ENCODE results near the gene BEST4. TPM values are rescaled to one million over a fixed set of nuclear protein-coding genes. Genes with fewer than 3 reads are reported as not detected.
"Not testable (repeated sequence)": the region's sequence is repeated elsewhere in the genome, so short reads cannot be mapped to it uniquely, and the experiment has no call there.

BEST4 gene
- total and polyA plus RNA-seq, 7 donors: 0.33 to 37.1 (median 6.0) TPM; not detected in 2

GRCh38 chr1:44827197-44828002 is 39.4 kb upstream of the BEST4 start:
- H3K36me3 ChIP-seq: peaks cover 0 to 3% (median 0%) of the 10 kb centered on the region in 4 donors
- intact Hi-C loops (cut with DNase I): no loop called here
- H3K27ac ChIP-seq: no peak overlapping the region
- no peaks in the 10 kb centered on the region for H3K4me1 ChIP-seq
- DNase-seq: no peak
- H3K9me3 ChIP-seq: no peaks in the 10 kb centered on the region
- no peaks in the 10 kb centered on the region for H3K27me3 ChIP-seq
- TF ChIP-seq EP300 (IDR thresholded peaks at IDR 0.05): no peak
- TF ChIP-seq POLR2A (IDR thresholded peaks at IDR 0.05): no peak
- TF ChIP-seq POLR2AphosphoS5 (IDR thresholded peaks at IDR 0.05): no peak
- TF ChIP-seq, protein P1, sequence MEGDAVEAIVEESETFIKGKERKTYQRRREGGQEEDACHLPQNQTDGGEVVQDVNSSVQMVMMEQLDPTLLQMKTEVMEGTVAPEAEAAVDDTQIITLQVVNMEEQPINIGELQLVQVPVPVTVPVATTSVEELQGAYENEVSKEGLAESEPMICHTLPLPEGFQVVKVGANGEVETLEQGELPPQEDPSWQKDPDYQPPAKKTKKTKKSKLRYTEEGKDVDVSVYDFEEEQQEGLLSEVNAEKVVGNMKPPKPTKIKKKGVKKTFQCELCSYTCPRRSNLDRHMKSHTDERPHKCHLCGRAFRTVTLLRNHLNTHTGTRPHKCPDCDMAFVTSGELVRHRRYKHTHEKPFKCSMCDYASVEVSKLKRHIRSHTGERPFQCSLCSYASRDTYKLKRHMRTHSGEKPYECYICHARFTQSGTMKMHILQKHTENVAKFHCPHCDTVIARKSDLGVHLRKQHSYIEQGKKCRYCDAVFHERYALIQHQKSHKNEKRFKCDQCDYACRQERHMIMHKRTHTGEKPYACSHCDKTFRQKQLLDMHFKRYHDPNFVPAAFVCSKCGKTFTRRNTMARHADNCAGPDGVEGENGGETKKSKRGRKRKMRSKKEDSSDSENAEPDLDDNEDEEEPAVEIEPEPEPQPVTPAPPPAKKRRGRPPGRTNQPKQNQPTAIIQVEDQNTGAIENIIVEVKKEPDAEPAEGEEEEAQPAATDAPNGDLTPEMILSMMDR (IDR thresholded peaks at IDR 0.05): no peak
- H3K4me3 ChIP-seq: no peak overlapping the region
- 88 to 90% methylated on average over 28 of the region's 28 CpGs for WGBS, 2 donors

DNA sequence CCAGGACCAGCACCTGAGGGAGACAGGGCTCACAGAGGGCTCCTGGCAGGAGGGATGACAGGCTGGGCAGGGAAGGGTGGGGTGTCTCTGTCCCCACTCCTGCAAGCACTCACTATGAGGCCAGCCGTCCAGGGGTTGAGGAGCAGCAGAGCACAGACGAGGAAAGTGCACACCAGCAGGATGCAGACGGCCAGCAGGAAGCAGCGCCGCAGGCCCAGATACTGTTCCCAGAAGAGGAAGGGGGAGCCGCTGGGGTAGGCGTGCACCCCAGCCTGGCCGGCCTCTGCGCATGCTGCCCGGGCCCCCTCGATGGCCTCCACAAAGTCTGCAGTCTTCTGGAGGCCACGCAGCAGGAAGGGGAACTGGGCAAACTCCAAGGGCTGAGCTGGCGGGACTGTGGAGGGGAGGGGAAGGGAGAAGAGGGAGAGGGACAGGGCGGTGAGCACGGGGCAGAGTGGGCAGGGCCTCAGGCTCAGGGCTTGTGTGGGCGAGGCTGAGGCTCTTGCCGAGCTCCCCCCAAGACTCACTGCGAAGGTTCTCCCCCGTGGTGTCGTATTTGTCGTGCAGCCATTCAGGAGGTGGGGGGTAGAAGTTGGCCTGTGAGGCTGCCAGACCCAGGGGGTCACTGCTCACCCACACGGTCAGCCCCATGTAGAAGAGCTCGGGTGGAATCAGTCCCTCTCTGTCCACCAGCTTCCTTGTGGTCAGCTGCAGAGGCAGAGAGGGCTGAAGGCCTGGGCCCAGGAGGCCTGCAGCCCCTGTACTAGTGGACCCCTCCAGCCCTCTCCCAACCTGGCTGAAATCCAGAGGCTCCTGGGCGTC is 38.6 kb upstream of the BEST4 start:
- peaks cover 0 to 3% (median 0%) of the 10 kb centered on the region in 4 donors for H3K36me3 ChIP-seq
- TF ChIP-seq, protein P1 (IDR thresholded peaks at IDR 0.05): no peak
- TF ChIP-seq POLR2A (IDR thresholded peaks at IDR 0.05) (no peak), POLR2AphosphoS5 (IDR thresholded peaks at IDR 0.05) (no peak), EP300 (IDR thresholded peaks at IDR 0.05) (no peak)
- WGBS, 2 donors: 47 to 54% methylated on average over 24 of the region's 24 CpGs
- H3K4me1 ChIP-seq: no peaks in the 10 kb centered on the region
- DNase-seq: peak; percentile 79
- H3K9me3 ChIP-seq: no peaks in the 10 kb centered on the region
- H3K27me3 ChIP-seq: no peaks in the 10 kb centered on the region
- H3K27ac ChIP-seq: peak overlapping the region in 1 of 4 donors; percentile 25
- intact Hi-C loops (cut with DNase I): no loop called here
- H3K4me3 ChIP-seq: no peak overlapping the region

DNA sequence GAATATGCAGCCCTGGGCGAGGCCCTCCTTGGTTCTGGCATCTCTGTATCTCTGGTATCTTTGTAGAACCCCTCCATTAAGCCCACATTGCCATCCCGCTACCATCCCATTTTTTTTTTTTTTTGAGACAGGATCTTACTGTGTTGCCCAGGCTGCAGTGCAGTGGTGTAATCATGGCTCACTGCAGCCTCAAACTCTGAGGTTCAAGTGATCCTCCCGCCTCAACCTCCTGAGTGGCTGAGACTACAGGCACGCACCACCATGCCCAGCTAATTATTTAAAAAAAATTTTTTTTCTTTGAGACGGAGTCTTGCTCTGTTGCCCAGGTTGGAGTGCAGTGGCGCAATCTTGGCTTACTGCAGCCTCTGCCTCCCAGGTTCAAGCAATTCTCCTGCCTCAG is 36.4 kb upstream of the BEST4 start:
- H3K9me3 ChIP-seq, H3K4me3 ChIP-seq, H3K27ac ChIP-seq, H3K27me3 ChIP-seq, DNase-seq, H3K36me3 ChIP-seq: not testable (repeated sequence)
- H3K4me1 ChIP-seq: peaks cover 0 to 12% (median 12%) of the 10 kb centered on the region in 4 donors
- WGBS, 2 donors: 95 to 96% methylated on average over 6 of the region's 6 CpGs
- intact Hi-C loops (cut with DNase I): loop anchor here (5.0 kb wide), 1 partner anchor 37 kb away; the partner anchor contains the start of gene BEST4

DNA sequence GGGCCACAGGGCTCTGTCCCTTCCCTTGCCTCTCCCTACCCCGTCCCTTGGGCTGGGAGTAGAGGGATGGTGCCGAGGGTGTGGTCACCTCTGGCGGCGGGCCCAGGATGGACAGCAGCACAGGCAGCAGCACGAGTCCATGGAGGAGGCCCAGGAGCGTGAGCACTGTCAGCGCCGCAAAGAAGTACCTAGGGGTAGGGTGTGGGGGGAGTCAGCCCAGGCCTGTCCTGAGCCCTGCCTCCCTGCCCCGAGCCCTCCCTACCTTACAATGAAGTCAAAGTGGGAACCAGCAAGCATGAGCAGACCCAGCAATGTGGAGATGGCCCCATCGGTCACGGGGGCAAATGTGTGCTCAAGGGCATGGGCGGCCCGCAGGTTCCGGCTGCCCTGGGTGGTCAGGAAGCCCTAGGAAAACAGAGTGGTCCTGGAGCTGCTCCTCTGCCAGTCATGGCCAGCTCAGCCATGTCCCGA is 35.0 kb upstream of the BEST4 start:
- Histone ChIP-seq H3K9me3 (no peaks in the 10 kb centered on the region), H3K27me3 (no peaks in the 10 kb centered on the region), H3K27ac (no peak overlapping the region), H3K4me1 (peaks cover 0 to 25% (median 19%) of the 10 kb centered on the region in 4 donors), H3K4me3 (no peak overlapping the region), H3K36me3 (peaks cover 0 to 3% (median 0%) of the 10 kb centered on the region in 4 donors)
- intact Hi-C loops (cut with DNase I): loop anchor here (5.0 kb wide), 1 partner anchor 36 kb away; the partner anchor contains the start of gene BEST4
- peak; percentile 67 for DNase-seq
- WGBS, 2 donors: 74 to 83% methylated on average over 15 of the region's 15 CpGs
- TF ChIP-seq, protein P1 (IDR thresholded peaks at IDR 0.05): no peak
- TF ChIP-seq POLR2AphosphoS5 (IDR thresholded peaks at IDR 0.05): no peak
- no peak for TF ChIP-seq POLR2A (IDR thresholded peaks at IDR 0.05)
- TF ChIP-seq EP300 (IDR thresholded peaks at IDR 0.05): no peak
